Measurements from ENCODE around the gene APLP1. TPM values are rescaled to one million over a fixed set of nuclear protein-coding genes. Genes with fewer than 3 reads are reported as not detected.
A peak's percentile ranks its signal among the peaks of the same experiment; 100 is the strongest.
"Not testable (repeated sequence)": the region's sequence is repeated elsewhere in the genome, so short reads cannot be mapped to it uniquely, and the experiment has no call there.

APLP1 gene
- total RNA-seq, 1 donor from 2014 or later, result 618 TPM

- Mint-ChIP-seq H3K27ac (ENCODE audit: unreplicated experiment) (no peak overlapping the region), H3K9me3 (ENCODE audit: unreplicated experiment) (peaks cover 11% of the 10 kb centered on the region), H3K27me3 (ENCODE audit: unreplicated experiment) (peaks cover 14% of the 10 kb centered on the region), H3K36me3 (ENCODE audit: unreplicated experiment) (peaks cover 8% of the 10 kb centered on the region), H3K4me1 (ENCODE audit: low read depth, unreplicated experiment) (peaks cover 18% of the 10 kb centered on the region), H3K4me3 (ENCODE audit: unreplicated experiment) (no peak overlapping the region)
- DNase-seq, result no peak
- TF ChIP-seq, protein P1, sequence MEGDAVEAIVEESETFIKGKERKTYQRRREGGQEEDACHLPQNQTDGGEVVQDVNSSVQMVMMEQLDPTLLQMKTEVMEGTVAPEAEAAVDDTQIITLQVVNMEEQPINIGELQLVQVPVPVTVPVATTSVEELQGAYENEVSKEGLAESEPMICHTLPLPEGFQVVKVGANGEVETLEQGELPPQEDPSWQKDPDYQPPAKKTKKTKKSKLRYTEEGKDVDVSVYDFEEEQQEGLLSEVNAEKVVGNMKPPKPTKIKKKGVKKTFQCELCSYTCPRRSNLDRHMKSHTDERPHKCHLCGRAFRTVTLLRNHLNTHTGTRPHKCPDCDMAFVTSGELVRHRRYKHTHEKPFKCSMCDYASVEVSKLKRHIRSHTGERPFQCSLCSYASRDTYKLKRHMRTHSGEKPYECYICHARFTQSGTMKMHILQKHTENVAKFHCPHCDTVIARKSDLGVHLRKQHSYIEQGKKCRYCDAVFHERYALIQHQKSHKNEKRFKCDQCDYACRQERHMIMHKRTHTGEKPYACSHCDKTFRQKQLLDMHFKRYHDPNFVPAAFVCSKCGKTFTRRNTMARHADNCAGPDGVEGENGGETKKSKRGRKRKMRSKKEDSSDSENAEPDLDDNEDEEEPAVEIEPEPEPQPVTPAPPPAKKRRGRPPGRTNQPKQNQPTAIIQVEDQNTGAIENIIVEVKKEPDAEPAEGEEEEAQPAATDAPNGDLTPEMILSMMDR (IDR thresholded peaks at IDR 0.05; ENCODE audit: partially characterized antibody, unreplicated experiment), result no peak
Measured at GRCh38 chr19:35863018-35863417, 5.4 kb upstream of the APLP1 start.

DNA sequence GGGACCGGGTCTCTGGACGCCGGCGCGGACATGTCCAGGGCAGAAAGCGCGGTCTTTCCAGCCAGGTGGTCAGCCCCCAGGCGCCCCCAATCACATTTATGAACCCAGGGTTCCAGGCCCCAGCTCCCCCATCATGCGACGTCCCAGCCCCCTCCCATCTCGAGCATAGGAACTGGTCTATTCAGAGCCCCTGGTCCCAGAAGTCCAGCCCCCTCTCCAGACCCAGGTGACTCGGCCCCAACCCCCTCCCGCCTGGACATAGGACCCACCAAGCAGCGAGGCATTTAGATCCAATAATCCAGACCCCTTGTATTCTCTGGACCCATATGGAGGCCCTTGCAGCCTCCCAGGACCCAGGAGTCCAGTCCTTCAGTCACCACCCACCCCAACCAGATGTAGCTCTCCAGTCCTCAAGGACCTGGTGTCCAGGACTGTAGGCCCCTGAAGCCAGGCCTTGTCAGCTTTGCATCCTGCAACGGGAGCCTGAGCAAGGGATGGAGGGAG lies 501 bp downstream of the APLP1 start:
- Mint-ChIP-seq H3K4me3 (ENCODE audit: unreplicated experiment) (peak overlapping the region; percentile 87), H3K27me3 (ENCODE audit: unreplicated experiment) (peaks cover 12% of the 10 kb centered on the region), H3K27ac (ENCODE audit: unreplicated experiment) (peak overlapping the region; percentile 94), H3K36me3 (ENCODE audit: unreplicated experiment) (peaks cover 8% of the 10 kb centered on the region), H3K9me3 (ENCODE audit: unreplicated experiment) (peaks cover 12% of the 10 kb centered on the region), H3K4me1 (ENCODE audit: low read depth, unreplicated experiment) (peaks cover 12% of the 10 kb centered on the region)
- no peak for DNase-seq
- TF ChIP-seq, protein P1 (IDR thresholded peaks at IDR 0.05; ENCODE audit: partially characterized antibody, unreplicated experiment), result no peak

- Mint-ChIP-seq H3K9me3 (ENCODE audit: unreplicated experiment) (peaks cover 14% of the 10 kb centered on the region), H3K4me1 (ENCODE audit: low read depth, unreplicated experiment) (peaks cover 12% of the 10 kb centered on the region), H3K36me3 (ENCODE audit: unreplicated experiment) (peaks cover 8% of the 10 kb centered on the region), H3K27me3 (ENCODE audit: unreplicated experiment) (peaks cover 14% of the 10 kb centered on the region), H3K27ac (ENCODE audit: unreplicated experiment) (peak overlapping the region; percentile 94), H3K4me3 (ENCODE audit: unreplicated experiment) (peak overlapping the region; percentile 87)
- DNase-seq, result peak; percentile 100
- TF ChIP-seq, protein P1 (IDR thresholded peaks at IDR 0.05; ENCODE audit: partially characterized antibody, unreplicated experiment), result no peak
Measured at GRCh38 chr19:35869327-35870123, 1.2 kb downstream of the APLP1 start.

- Mint-ChIP-seq H3K27me3 (ENCODE audit: unreplicated experiment) (peaks cover 14% of the 10 kb centered on the region), H3K4me1 (ENCODE audit: low read depth, unreplicated experiment) (peaks cover 12% of the 10 kb centered on the region), H3K4me3 (ENCODE audit: unreplicated experiment) (peak overlapping the region; percentile 87), H3K9me3 (ENCODE audit: unreplicated experiment) (peaks cover 13% of the 10 kb centered on the region), H3K27ac (ENCODE audit: unreplicated experiment) (peak overlapping the region; percentile 25)
- not testable (repeated sequence) for H3K36me3 Mint-ChIP-seq (ENCODE audit: unreplicated experiment)
- peak; percentile 79 for DNase-seq
Measured at GRCh38 chr19:35870124-35870736, 1.9 kb downstream of the APLP1 start.

DNA sequence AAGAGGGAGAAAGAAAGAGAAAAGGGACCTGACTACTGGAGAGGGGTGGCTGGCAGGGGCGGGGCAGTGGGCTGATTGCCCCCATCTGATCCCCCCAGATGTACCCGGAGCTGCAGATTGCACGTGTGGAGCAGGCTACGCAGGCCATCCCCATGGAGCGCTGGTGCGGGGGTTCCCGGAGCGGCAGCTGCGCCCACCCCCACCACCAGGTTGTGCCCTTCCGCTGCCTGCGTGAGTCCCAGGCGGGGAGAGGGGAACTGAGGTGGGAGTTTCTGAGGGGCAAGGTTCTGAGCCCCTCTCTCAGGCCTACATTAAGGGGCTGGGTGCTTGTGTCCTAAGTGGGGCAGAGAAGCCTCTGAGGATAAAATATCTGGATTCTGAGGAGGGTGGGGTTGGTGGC lies 2.4 kb downstream of the APLP1 start:
- peaks cover 13% of the 10 kb centered on the region for H3K27me3 Mint-ChIP-seq (ENCODE audit: unreplicated experiment)
- H3K36me3 Mint-ChIP-seq (ENCODE audit: unreplicated experiment), result peaks cover 5% of the 10 kb centered on the region
- DNase-seq, result no peak
- TF ChIP-seq, protein P1 (IDR thresholded peaks at IDR 0.05; ENCODE audit: partially characterized antibody, unreplicated experiment), result peak; percentile 18
- H3K4me1 Mint-ChIP-seq (ENCODE audit: low read depth, unreplicated experiment), result peaks cover 12% of the 10 kb centered on the region
- peaks cover 11% of the 10 kb centered on the region for H3K9me3 Mint-ChIP-seq (ENCODE audit: unreplicated experiment)
- H3K27ac Mint-ChIP-seq (ENCODE audit: unreplicated experiment), result peak overlapping the region; percentile 25
- peak overlapping the region; percentile 87 for H3K4me3 Mint-ChIP-seq (ENCODE audit: unreplicated experiment)

Measured in glutamatergic neuron (in vitro differentiated cells).